GM19193 (cell line): ENCODE results near the gene SLC47A2.

Source experiments
- POLR2A ChIP-seq: IDR thresholded peaks from 4 replicates; pipeline ENCODE4 v1.6.1; 2011; ENCODE audit not compliant: insufficient read depth, insufficient read length; ENCODE audit errors: extremely low read depth

Gene SLC47A2

GRCh38 chr17:19671433-19671832 is 45.0 kb downstream of the SLC47A2 start:
- no peak for TF ChIP-seq POLR2A

- no peak for TF ChIP-seq POLR2A
Measured at GRCh38 chr17:19670908-19671307, 45.5 kb downstream of the SLC47A2 start.

GRCh38 chr17:19664821-19665181 is 51.6 kb downstream of the SLC47A2 start:
- no peak for TF ChIP-seq POLR2A

GRCh38 chr17:19664136-19664820 is 52.1 kb downstream of the SLC47A2 start:
- TF ChIP-seq POLR2A, result no peak

GRCh38 chr17:19663097-19663496 is 53.3 kb downstream of the SLC47A2 start:
- TF ChIP-seq POLR2A, result no peak

GRCh38 chr17:19661121-19661520 is 55.3 kb downstream of the SLC47A2 start:
- TF ChIP-seq POLR2A, result no peak

- TF ChIP-seq POLR2A, result no peak
Measured at GRCh38 chr17:19660219-19660870, 56.0 kb downstream of the SLC47A2 start.

- no peak for TF ChIP-seq POLR2A
Measured at GRCh38 chr17:19659366-19660177, 56.8 kb downstream of the SLC47A2 start.

GRCh38 chr17:19656851-19657581 is 59.4 kb downstream of the SLC47A2 start:
- no peak for TF ChIP-seq POLR2A

- TF ChIP-seq POLR2A, result no peak
Measured at GRCh38 chr17:19656336-19656735, 60.0 kb downstream of the SLC47A2 start.

- no peak for TF ChIP-seq POLR2A
Measured at GRCh38 chr17:19654896-19655295, 61.5 kb downstream of the SLC47A2 start.

- TF ChIP-seq POLR2A, result no peak
Measured at GRCh38 chr17:19654342-19654886, 62.0 kb downstream of the SLC47A2 start.

- TF ChIP-seq POLR2A, result no peak
Measured at GRCh38 chr17:19652595-19652994, 63.8 kb downstream of the SLC47A2 start.

GRCh38 chr17:19651451-19652238 is 64.7 kb downstream of the SLC47A2 start:
- no peak for TF ChIP-seq POLR2A
